Measurements from ENCODE around the gene BRD3OS.

- TF ChIP-seq TOX (CRISPR knock-in tag; IDR thresholded peaks at IDR 0.05; ENCODE audit: borderline replicate concordance) (no peak), TCF4 (CRISPR knock-in tag; IDR thresholded peaks at IDR 0.05; ENCODE audit: borderline replicate concordance) (no peak), ARNTL (CRISPR knock-in tag; IDR thresholded peaks at IDR 0.05; ENCODE audit: borderline replicate concordance, low read depth) (no peak), SNAI2 (CRISPR knock-in tag; IDR thresholded peaks at IDR 0.05) (no peak), CSDC2 (CRISPR knock-in tag; IDR thresholded peaks at IDR 0.05) (no peak), CSRNP3 (CRISPR knock-in tag; IDR thresholded peaks at IDR 0.05) (no peak), OSR1 (CRISPR knock-in tag; IDR thresholded peaks at IDR 0.05) (no peak), ESRRG (CRISPR knock-in tag; IDR thresholded peaks at IDR 0.05) (no peak)
- TF ChIP-seq, protein P1, sequence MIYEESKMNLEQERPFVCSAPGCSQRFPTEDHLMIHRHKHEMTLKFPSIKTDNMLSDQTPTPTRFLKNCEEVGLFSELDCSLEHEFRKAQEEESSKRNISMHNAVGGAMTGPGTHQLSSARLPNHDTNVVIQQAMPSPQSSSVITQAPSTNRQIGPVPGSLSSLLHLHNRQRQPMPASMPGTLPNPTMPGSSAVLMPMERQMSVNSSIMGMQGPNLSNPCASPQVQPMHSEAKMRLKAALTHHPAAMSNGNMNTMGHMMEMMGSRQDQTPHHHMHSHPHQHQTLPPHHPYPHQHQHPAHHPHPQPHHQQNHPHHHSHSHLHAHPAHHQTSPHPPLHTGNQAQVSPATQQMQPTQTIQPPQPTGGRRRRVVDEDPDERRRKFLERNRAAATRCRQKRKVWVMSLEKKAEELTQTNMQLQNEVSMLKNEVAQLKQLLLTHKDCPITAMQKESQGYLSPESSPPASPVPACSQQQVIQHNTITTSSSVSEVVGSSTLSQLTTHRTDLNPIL (CRISPR knock-in tag; IDR thresholded peaks at IDR 0.05; ENCODE audit: low read depth), result no peak
These were observed 40.5 kb downstream of the BRD3OS start for GRCh38 chr9:134065612-134066419.

All from SK-N-SH treated with all-trans-retinoic acid at 6 μM for 48 hours (cell line).